Measurements from ENCODE around the gene GYG1.

GYG1 gene

DNA sequence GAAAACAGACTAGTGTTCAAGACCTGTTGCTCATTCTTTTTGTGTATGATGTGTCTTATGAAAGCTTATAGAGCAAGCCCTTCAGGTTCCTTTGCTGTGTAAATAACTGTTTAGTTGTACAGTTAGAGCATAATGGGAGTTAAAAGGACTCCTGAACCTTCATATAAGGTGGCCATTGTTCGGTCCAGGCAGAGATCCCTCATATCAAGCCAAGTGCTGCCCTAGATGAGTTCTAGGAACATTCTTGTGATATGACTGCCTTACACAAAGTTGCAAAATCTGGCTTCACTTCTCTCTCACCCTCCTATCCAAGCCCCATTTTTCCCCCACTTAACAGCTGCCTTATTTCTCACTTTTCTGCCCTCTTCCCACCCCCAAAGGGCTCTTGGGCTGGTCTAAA lies 26.9 kb downstream of the GYG1 start:
- no peak for DNase-seq (ENCODE audit: low spot score)

DNA sequence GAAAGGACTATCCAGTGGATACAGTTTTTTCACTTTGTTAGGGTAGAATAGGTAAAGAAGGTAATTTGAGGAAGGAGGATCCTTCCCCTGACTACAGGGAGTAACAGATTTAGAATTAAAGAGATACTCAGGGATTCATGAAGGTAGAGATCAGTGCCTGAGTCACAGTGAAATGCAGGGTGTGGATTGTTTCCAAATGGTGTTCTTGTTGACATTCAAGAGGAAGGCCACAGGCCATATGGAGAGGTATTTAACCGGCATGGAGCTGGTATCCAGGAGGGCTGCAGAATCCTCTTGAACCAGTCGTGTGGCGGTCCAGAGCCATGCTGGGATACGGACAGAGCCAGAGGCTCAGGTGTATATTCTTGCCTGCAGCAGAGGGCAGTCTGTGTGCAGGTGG lies 28.2 kb downstream of the GYG1 start:
- no peak for DNase-seq (ENCODE audit: low spot score)

GRCh38 chr3:149020196-149020838 lies 29.0 kb downstream of the GYG1 start:
- DNase-seq (ENCODE audit: low spot score), result no peak

- no peak for DNase-seq (ENCODE audit: low spot score)
These were observed 29.5 kb downstream of the GYG1 start for GRCh38 chr3:149020839-149021252.

- DNase-seq (ENCODE audit: low spot score), result no peak
These were observed 30.5 kb downstream of the GYG1 start for GRCh38 chr3:149021830-149022229.

- DNase-seq (ENCODE audit: low spot score), result no peak
These were observed 32.6 kb downstream of the GYG1 start for GRCh38 chr3:149023951-149024350.

GRCh38 chr3:149026718-149027117 lies 35.4 kb downstream of the GYG1 start:
- DNase-seq (ENCODE audit: low spot score), result no peak

GRCh38 chr3:149031096-149031495 lies 39.8 kb downstream of the GYG1 start:
- DNase-seq (ENCODE audit: low spot score), result no peak

DNA sequence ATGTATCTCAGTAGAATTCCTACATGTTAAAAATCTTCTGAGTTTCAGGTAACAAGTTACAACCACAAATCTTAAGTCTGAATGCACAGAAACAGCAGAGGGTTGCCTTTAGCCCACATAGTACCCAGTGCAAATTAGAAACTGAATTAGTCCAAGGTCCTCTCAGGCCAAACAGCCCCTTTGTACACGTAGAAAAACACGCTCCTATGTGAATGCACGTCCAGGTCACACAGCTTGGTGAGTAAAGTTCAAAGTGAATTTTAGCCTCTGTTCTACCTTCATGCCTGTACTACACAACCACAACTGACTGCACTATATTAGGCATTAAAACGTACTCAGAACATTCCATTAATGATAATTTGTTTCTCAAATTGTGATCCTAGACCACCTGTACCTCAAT lies 46.3 kb downstream of the GYG1 start:
- DNase-seq (ENCODE audit: low spot score), result no peak

DNA sequence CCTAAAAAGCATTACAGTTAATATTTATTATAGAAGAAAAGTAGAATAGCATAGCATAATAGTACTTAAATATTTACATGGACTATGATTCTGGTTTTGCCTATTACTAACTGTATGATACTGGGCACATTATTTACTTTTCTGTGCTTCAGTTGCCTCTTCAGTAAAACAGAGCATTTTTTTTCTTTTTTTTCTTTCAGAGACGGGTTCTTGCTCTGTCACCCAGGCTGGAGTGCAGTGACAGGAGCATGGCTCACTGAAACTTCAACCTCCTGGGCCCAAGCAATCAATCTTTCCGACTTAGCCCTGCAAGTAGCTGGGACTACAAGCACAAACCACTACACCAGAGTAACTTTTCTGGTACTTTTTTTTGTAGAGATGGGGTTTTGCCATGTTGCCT lies 47.0 kb downstream of the GYG1 start:
- DNase-seq (ENCODE audit: low spot score), result no peak

- DNase-seq (ENCODE audit: low spot score), result no peak
These were observed 51.5 kb downstream of the GYG1 start for GRCh38 chr3:149042789-149043386.

DNA sequence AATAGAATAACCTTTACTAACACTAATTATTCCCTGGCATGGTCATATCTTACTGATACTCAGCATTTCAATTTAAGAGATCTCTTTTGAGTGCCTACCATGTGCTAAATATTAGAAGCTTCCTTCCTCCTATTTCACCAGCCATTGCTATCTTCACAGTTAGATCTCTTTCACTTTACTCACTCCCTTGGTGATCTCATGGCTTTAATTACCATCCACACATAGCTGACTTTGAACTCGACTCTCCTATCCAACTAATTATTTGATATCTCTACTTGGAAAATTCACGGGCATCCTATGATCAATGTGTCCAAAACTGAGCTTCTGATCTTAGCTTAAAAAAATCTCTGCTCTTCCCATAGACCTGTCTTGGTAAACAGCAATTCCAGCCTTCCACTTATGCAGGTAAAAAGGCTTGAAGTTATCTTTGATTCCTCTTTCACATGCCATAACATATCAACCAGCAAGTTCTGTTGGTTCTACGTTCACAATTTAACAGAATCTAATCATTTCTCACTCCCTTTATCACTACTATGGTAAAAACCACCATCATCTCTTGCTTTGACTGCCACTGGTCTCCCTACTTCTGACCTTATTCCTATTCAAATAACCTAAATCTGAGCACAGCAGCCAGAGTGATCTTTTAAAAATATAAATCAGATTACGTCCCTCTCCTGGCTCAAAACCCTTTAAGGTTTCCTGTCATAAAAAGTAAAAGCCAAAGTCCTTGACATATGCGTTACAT lies 53.2 kb downstream of the GYG1 start:
- DNase-seq (ENCODE audit: low spot score), result no peak

- DNase-seq (ENCODE audit: low spot score), result no peak
These were observed 64.2 kb downstream of the GYG1 start for GRCh38 chr3:149055575-149055974.

GRCh38 chr3:149058198-149058597 lies 66.9 kb downstream of the GYG1 start:
- no peak for DNase-seq (ENCODE audit: low spot score)

DNA sequence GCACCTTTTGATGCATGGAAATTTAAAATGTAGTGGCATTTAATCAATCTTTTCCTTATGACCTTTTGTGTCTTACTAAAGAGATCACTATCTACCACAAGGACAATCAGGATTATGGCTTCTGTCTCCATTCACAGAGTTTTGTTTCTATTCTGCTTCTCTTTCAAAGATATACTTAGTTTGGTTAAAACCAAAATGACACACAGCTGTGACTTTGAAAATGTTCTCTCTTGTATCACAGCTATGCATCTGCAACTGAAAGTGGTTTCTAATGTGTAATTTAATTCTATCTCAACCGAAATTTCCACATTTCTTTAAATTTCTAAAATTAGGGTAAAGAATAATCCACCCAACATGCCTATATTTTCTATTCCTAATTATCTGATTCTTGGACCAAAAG lies 67.3 kb downstream of the GYG1 start:
- no peak for DNase-seq (ENCODE audit: low spot score)

GRCh38 chr3:149061776-149062175 lies 70.4 kb downstream of the GYG1 start:
- no peak for DNase-seq (ENCODE audit: low spot score)

DNA sequence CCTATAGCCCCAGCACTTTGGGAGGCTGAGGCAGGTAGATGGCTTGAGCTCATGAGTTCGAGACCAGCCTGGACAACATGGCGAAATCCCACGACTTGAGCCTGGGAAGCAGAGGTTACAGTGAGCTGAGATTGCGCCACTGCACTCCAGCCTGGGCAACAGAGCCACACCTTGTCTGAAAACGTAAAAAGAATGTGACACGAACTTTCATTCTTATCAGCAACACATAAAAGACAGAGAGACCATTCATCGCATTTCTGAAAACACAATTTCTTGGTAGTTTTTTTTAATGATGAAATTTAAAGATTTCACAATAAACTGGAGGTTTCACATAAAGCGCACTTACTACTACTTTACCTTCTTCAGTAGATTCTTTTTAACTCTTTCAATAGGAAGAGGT lies 76.5 kb downstream of the GYG1 start:
- no peak for DNase-seq (ENCODE audit: low spot score)
